Measurements from ENCODE around the gene ARVCF. TPM values are rescaled to one million over a fixed set of nuclear protein-coding genes. Genes with fewer than 3 reads are reported as not detected.

Gene ARVCF
- total RNA-seq, 1 donor from 2014 or later: 31.7 TPM

- no peak for DNase-seq (ENCODE audit: low read depth)
Measured at GRCh38 chr22:20031732-20032406, 15.2 kb upstream of the ARVCF start.

- no peak for DNase-seq (ENCODE audit: low read depth)
Measured at GRCh38 chr22:20029550-20030225, 13.1 kb upstream of the ARVCF start.

GRCh38 chr22:20028855-20029549 is 12.4 kb upstream of the ARVCF start:
- DNase-seq (ENCODE audit: low read depth): no peak

- DNase-seq (ENCODE audit: low read depth): no peak
Measured at GRCh38 chr22:20027966-20028854, 11.6 kb upstream of the ARVCF start.

- no peak for DNase-seq (ENCODE audit: low read depth)
Measured at GRCh38 chr22:20026996-20027601, 10.5 kb upstream of the ARVCF start.

- DNase-seq (ENCODE audit: low read depth): no peak
Measured at GRCh38 chr22:20026204-20026908, 9.7 kb upstream of the ARVCF start.

GRCh38 chr22:20025401-20026203 is 9.0 kb upstream of the ARVCF start:
- DNase-seq (ENCODE audit: low read depth): no peak

- no peak for DNase-seq (ENCODE audit: low read depth)
Measured at GRCh38 chr22:20024650-20025397, 8.2 kb upstream of the ARVCF start.

- DNase-seq (ENCODE audit: low read depth): no peak
Measured at GRCh38 chr22:20024225-20024624, 7.6 kb upstream of the ARVCF start.

- no peak for DNase-seq (ENCODE audit: low read depth)
Measured at GRCh38 chr22:20022978-20023613, 6.5 kb upstream of the ARVCF start.

- no peak for DNase-seq (ENCODE audit: low read depth)
Measured at GRCh38 chr22:20022231-20022977, 5.8 kb upstream of the ARVCF start.

- peak; percentile 50 for DNase-seq (ENCODE audit: low read depth)
Measured at GRCh38 chr22:20021196-20022181, 4.9 kb upstream of the ARVCF start.

- peak; percentile 62 for DNase-seq (ENCODE audit: low read depth)
Measured at GRCh38 chr22:20020533-20021195, 4.0 kb upstream of the ARVCF start, which contains the start of gene TANGO2. Gene TANGO2, plus strand, starts transcription at chr22:20021110. Its CDS starts 15,689 bp downstream, at chr22:20036799.

- no peak for DNase-seq (ENCODE audit: low read depth)
Measured at GRCh38 chr22:20019661-20020532, 3.3 kb upstream of the ARVCF start.

- no peak for DNase-seq (ENCODE audit: low read depth)
Measured at GRCh38 chr22:20018001-20018400, 1.4 kb upstream of the ARVCF start.
